BLaER1 treated with 17β-estradiol and CSF1 and Interleukin-3, amounts not matched to agents 10 nM and 100 nM (cell line): ENCODE data around the gene PSPN.
"Not testable (repeated sequence)": the region's sequence is repeated elsewhere in the genome, so short reads cannot be mapped to it uniquely, and the experiment has no call there.

Experiments
- H3K27ac ChIP-seq, 11 experiments: shearing (Covaris generic); formaldehyde crosslinking; 2 replicates each; pipeline ENCODE4 v1.8.1; 2022
- H3K27me3 ChIP-seq, 11 experiments: shearing (Covaris generic); formaldehyde crosslinking; 2 replicates each; pipeline ENCODE4 v1.8.1; 2022
- H3K36me3 ChIP-seq, 11 experiments: shearing (Covaris generic); formaldehyde crosslinking; 2 replicates each; pipeline ENCODE4 v1.8.1; 2022
- H3K4me1 ChIP-seq, 10 experiments: shearing (Covaris generic); formaldehyde crosslinking; 2 replicates each; pipeline ENCODE4 v1.8.1; 2022
- H3K4me2 ChIP-seq, 11 experiments: shearing (Covaris generic); formaldehyde crosslinking; 2 replicates each; pipeline ENCODE4 v1.8.1; 2022
- H3K4me3 ChIP-seq, 10 experiments: shearing (Covaris generic); formaldehyde crosslinking; 2 replicates each; pipeline ENCODE4 v1.8.1; 2022
- H3K9ac ChIP-seq, 11 experiments: shearing (Covaris generic); formaldehyde crosslinking; 2 replicates each; pipeline ENCODE4 v1.8.1; 2022
- H3K9me3 ChIP-seq, 11 experiments: shearing (Covaris generic); formaldehyde crosslinking; replicated peaks in 1 of 11; 2 replicates each; pipeline ENCODE4 v1.8.1; 2022
- H4K20me1 ChIP-seq, 11 experiments: shearing (Covaris generic); formaldehyde crosslinking; 2 replicates each; pipeline ENCODE4 v1.8.1; 2022
- Cebpa-rat ChIP-seq, 11 experiments: shearing (Covaris generic); IDR thresholded peaks; 2 replicates each; pipeline ENCODE4 v1.8.1; 2022

Gene PSPN

DNA sequence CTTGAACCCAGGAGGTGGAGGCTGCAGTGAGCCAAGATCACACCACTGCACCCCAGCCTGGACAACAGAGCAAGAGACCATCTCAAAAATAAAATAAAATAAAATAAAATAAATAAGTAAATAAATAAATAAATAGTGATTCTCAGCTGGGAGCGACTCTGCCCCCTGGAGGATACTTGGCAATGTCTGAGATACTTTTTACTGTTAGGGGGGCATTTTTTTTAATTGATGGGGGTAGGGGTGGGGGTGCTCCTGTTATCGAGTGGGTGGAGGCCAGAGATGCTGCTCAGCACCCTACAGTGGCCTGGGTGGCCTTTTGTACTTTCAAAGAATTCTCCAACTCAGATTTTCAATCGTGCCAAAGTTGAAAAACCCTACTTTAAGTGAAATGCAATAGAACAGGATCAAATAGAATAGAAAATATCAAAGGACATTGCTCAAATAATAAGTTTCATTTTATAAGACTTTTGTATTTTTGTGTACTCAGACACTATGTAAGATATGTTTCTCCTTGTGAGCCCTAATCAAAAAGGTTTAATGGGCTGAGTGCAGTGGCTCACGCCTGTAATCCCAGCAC is 21.5 kb downstream of the PSPN start:
- Histone ChIP-seq H3K9me3 (peaks cover 0 to 26% (median 10%) of the 10 kb centered on the region in 11 experiments; a peak in 12 of 22 replicates), H3K4me1 (peaks cover 0 to 6% (median 4%) of the 10 kb centered on the region in 10 experiments; a peak in 10 of 20 replicates)

DNA sequence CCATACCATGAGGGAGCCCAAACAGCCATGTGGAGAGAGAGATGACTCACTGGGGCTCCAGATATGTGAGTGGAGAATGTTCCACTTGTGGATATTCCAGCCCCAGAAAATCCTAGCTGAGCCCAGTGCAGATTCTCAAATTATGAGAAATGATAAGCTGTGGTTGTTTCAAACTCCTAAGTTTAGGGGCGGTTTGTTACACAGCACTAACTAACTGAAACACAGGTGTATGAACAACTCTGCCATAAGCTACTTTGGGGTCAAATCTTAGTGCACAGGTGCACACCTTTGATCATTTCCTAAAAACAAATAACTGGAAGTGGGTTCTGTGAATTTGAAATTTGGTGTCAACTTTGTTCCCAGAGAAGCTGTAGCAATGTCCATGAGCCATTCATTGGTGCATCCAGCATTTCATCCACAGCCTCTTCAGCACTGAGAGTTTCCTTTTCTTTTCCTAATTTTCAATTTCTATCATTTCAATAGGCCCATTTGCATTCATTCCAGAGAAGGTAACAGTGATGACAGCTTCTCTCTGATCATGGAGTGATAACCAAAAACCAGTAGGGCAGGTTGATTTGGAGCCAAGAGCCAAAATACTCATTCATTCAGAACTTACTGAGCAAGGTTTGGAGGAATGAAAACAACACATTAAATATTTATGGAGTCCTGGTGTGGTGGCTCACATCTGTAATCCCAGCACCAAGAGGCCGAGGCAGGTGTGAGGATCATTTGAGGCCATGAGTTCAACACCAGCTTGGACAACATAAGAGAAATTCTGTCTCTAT is 23.2 kb downstream of the PSPN start:
- H4K20me1 ChIP-seq, result no peaks in the 10 kb centered on the region
- H3K9me3 ChIP-seq, result peaks cover 0 to 26% (median 10%) of the 10 kb centered on the region in 11 experiments; a peak in 12 of 22 replicates
- H3K9ac ChIP-seq, result no peak overlapping the region
- no peaks in the 10 kb centered on the region for H3K36me3 ChIP-seq
- H3K4me2 ChIP-seq, result no peak overlapping the region
- H3K27ac ChIP-seq, result no peak overlapping the region
- no peaks in the 10 kb centered on the region for H3K27me3 ChIP-seq
- H3K4me1 ChIP-seq, result peaks cover 0 to 6% (median 4%) of the 10 kb centered on the region in 10 experiments; a peak in 10 of 20 replicates
- TF ChIP-seq Cebpa-rat (IDR thresholded peaks at IDR 0.05), result no peak
- H3K4me3 ChIP-seq, result no peak overlapping the region

More for the DNA sequence above, 21.5 kb downstream of the PSPN start:
- Histone ChIP-seq H3K4me2 (no peak overlapping the region), H3K27me3 (no peaks in the 10 kb centered on the region), H3K9ac (no peak overlapping the region), H4K20me1 (no peaks in the 10 kb centered on the region), H3K4me3 (no peak overlapping the region), H3K27ac (no peak overlapping the region), H3K36me3 (no peaks in the 10 kb centered on the region)
- TF ChIP-seq Cebpa-rat (IDR thresholded peaks at IDR 0.05), result no peak

DNA sequence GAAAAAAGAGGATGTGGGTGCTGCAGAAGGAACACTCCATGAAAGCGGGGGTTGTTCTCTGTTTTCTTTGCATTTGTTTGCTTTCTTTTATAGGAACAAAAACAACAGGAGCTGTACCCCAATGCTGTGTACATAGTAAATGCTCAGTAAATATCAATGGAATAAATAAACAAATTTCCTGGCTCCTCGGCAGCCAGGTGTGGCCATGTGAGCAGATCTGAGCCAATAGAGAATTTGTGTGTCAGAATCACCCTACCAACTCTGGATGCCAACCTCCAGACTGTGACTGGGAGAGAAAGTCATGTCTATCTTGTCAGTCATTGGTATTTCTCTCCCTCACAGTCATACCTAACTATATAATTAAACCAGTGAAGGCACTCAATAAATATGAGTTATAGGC is 25.0 kb downstream of the PSPN start:
- Histone ChIP-seq H3K27ac (no peak overlapping the region), H3K36me3 (no peaks in the 10 kb centered on the region), H3K4me1 (peaks cover 0 to 6% (median 4%) of the 10 kb centered on the region in 10 experiments; a peak in 10 of 20 replicates), H3K27me3 (no peaks in the 10 kb centered on the region), H3K9ac (no peak overlapping the region), H3K9me3 (peaks cover 0 to 26% (median 10%) of the 10 kb centered on the region in 11 experiments; a peak in 12 of 22 replicates), H3K4me2 (peak overlapping the region in 5 of 11 experiments; percentile 28 to 70 (median 37); a peak in 8 of 22 replicates), H4K20me1 (no peaks in the 10 kb centered on the region), H3K4me3 (no peak overlapping the region)
- no peak for TF ChIP-seq Cebpa-rat (IDR thresholded peaks at IDR 0.05)

DNA sequence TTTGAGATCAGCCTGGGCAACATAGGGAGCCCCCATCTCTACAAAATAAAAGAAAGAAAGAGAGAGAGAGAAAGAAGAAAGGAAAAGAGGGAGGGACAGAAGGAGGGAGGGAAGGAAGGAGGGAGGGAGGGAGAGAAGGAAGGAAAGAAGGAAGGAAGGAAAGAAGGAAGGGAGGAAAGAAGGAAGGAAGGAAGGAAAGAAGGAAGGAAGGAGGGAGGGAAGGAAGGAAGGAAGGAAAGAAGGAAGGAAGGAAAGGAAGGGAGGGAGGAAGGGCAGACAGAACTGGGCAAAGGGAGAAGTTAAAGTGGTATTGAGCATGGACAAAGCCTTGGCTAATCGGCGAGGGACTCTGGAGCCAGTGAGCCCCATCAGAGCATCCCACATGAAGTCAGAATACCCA is 26.5 kb downstream of the PSPN start:
- not testable (repeated sequence) for H3K4me3 ChIP-seq, H3K4me2 ChIP-seq, H3K27ac ChIP-seq, H3K4me1 ChIP-seq, H3K36me3 ChIP-seq, H3K9ac ChIP-seq, H3K27me3 ChIP-seq, H4K20me1 ChIP-seq
- peaks cover 0 to 13% (median 1%) of the 10 kb centered on the region in 11 experiments; a peak in 8 of 22 replicates for H3K9me3 ChIP-seq

DNA sequence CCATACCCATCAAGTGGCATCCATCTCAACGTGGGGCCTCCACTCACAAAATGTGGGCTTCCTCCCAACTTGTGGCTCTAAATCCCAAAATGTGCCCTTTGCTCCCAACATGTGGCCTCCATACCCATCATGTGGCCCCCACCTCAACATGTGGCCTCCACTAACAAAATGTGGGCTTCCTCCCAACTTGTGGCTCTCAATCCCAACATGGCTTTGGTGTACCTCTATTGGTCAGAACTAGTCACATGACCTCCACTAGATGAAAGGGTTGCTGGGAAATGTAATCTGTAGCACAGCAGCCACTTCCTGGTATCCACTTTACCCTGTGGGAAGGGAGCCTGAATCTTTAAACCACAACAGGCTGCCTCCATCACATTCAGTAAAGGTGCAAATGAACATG is 32.3 kb downstream of the PSPN start:
- H3K27ac ChIP-seq, result no peak overlapping the region
- no peaks in the 10 kb centered on the region for H4K20me1 ChIP-seq
- H3K4me3 ChIP-seq, result no peak overlapping the region
- H3K4me1 ChIP-seq, result peaks cover 7 to 17% (median 13%) of the 10 kb centered on the region in 10 experiments; a peak in 19 of 20 replicates
- no peak for TF ChIP-seq Cebpa-rat (IDR thresholded peaks at IDR 0.05)
- H3K27me3 ChIP-seq, result no peaks in the 10 kb centered on the region
- no peaks in the 10 kb centered on the region; a peak in 1 of 22 replicates for H3K36me3 ChIP-seq
- H3K9me3 ChIP-seq, result peaks cover 0 to 22% (median 10%) of the 10 kb centered on the region in 11 experiments; a peak in 19 of 22 replicates
- H3K9ac ChIP-seq, result no peak overlapping the region
- H3K4me2 ChIP-seq, result no peak overlapping the region

DNA sequence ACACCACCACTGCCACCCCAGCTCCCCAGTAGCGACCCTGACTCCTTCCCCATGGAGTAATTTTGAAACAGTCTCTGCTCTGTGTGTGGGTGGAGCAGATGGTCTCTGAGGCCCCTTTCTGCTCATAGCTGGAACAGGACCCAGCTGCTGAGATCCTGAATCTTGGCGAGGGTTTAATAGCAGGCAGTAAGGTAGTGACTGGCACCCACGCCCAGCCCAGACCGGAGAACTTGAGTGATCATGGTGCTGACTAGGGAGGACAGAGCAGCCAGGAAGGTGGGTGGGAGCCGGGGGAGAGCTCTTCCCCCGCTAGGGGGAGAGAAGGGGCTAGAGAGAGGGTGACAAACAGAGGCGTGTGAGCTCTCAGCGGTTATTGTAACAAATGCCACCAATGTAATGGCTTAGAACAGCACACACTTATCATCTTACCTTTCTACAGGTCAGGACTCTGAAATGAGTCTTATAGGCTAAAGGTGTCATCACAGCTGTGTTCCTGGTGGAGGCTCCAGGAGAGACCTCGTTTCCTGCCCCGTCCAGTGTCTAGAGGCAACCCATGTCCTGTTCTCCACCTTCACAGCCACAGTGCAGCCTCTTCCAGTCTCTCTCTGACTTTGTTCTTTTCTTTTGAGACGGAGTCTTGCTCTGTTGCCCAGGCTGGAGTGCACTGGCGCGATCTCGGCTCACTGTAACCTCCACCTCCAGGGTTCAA is 35.1 kb downstream of the PSPN start:
- H4K20me1 ChIP-seq, result no peaks in the 10 kb centered on the region
- TF ChIP-seq Cebpa-rat (IDR thresholded peaks at IDR 0.05), result no peak
- H3K27me3 ChIP-seq, result no peaks in the 10 kb centered on the region
- no peak overlapping the region; a peak in 1 of 20 replicates for H3K4me3 ChIP-seq
- peak overlapping the region in 4 of 11 experiments; percentile 58 to 64 (median 62); a peak in 7 of 22 replicates for H3K27ac ChIP-seq
- H3K4me2 ChIP-seq, result peak overlapping the region; percentile 13 to 74 (median 63); a peak in 20 of 22 replicates
- H3K36me3 ChIP-seq, result no peaks in the 10 kb centered on the region; a peak in 1 of 22 replicates
- peak overlapping the region in 6 of 11 experiments; percentile 5 to 45 (median 14); a peak in 3 of 22 replicates for H3K9ac ChIP-seq
- H3K4me1 ChIP-seq, result peaks cover 7 to 17% (median 13%) of the 10 kb centered on the region in 10 experiments; a peak in 19 of 20 replicates
- H3K9me3 ChIP-seq, result peaks cover 0 to 22% (median 10%) of the 10 kb centered on the region in 11 experiments; a peak in 19 of 22 replicates

DNA sequence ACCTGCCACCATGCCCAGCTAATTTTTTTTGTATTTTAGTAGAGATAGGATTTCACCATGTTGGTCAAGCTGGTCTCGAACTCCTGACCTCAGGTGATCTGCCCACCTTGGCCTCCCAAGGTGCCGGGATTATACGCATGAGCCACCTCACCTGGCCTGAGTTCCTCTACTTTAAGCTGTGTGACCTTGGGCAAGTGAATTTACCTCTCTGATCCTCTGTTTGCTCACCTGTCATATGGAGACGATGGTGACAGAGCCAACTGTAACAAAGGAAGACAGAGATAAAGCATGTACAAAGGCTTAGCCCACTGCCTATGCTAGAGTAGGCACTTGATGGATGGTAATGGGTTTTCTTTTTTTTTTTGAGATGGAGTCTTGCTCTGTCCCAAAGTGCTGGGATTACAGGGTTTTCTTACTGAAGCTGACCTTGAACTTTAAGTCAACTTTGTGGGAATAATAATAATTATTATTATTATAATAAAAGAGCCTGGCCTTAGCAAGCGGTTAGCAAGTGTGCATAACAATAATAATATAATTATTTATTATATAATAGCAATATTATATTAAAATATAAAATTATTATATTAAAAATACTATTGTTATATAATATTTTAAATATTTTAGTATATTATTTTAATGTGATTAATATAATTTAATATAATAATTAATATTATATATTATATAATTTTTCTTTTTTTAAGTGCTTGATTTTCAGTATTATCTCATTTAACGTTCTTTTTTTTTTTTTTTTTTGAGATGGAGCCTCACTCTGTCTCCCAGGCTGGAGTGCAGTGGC is 41.0 kb downstream of the PSPN start:
- Histone ChIP-seq H3K36me3 (no peaks in the 10 kb centered on the region), H3K4me1 (no peaks in the 10 kb centered on the region; a peak in 1 of 20 replicates), H3K4me2 (no peak overlapping the region), H3K27me3 (no peaks in the 10 kb centered on the region), H3K27ac (no peak overlapping the region), H3K4me3 (no peak overlapping the region), H3K9me3 (peaks cover 0 to 8% (median 0%) of the 10 kb centered on the region in 11 experiments; a peak in 5 of 22 replicates), H3K9ac (no peak overlapping the region), H4K20me1 (no peaks in the 10 kb centered on the region)
- no peak for TF ChIP-seq Cebpa-rat (IDR thresholded peaks at IDR 0.05)

DNA sequence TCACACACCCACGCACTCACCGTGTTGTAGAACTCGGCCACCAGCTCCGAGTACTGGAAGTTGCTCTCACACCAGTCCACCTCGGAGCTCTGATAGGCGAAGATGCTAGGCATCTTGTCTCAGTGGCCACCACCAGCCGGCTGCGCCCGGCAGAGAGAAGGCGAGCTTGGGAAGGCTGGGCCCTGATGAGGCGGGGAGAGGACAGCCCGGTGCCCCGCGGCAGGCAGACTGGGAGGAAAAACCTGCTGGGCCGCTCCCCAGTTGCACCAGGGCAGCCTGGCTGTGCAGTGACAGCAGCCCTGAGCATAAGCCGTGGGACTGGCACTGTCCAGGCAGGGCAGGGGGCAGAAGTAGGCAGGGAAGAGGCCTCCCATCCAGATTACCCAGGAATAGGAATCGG is 42.3 kb downstream of the PSPN start, which contains the start of gene ACER1:
Gene ACER1, minus strand, starts transcription at position 174 of the 400 bp plus-strand sequence. Its CDS starts 61 bp downstream, at position 113.
- Histone ChIP-seq H4K20me1 (no peaks in the 10 kb centered on the region), H3K4me3 (no peak within 1 kb of the TSS), H3K9ac (no peak within 1 kb of the TSS; a peak in 1 of 22 replicates), H3K36me3 (no peaks in the 10 kb centered on the region), H3K4me2 (no peak within 1 kb of the TSS), H3K4me1 (no peaks in the 10 kb centered on the region), H3K27me3 (no peaks in the 10 kb centered on the region), H3K9me3 (no peaks in the 10 kb centered on the region), H3K27ac (no peak within 1 kb of the TSS)
- TF ChIP-seq Cebpa-rat (IDR thresholded peaks at IDR 0.05), result no peak
